VCaP (cell line): ENCODE results near the gene NCOA1.

Experiments
- H3K27ac ChIP-seq: fragments of 450-650 bp; 2 replicates; pipeline ENCODE4 v1.5.1; 2017
- TF ChIP-seq, protein P1 (sequence below): fragments of 450-650 bp; conservative IDR thresholded peaks from 2 replicates; pipeline ENCODE4 v1.5.1; 2017; ENCODE audit warnings: mild to moderate bottlenecking, moderate library complexity

Gene NCOA1

GRCh38 chr2:24497685-24498084 is 6.6 kb downstream of the NCOA1 start:
- TF ChIP-seq, protein P1, sequence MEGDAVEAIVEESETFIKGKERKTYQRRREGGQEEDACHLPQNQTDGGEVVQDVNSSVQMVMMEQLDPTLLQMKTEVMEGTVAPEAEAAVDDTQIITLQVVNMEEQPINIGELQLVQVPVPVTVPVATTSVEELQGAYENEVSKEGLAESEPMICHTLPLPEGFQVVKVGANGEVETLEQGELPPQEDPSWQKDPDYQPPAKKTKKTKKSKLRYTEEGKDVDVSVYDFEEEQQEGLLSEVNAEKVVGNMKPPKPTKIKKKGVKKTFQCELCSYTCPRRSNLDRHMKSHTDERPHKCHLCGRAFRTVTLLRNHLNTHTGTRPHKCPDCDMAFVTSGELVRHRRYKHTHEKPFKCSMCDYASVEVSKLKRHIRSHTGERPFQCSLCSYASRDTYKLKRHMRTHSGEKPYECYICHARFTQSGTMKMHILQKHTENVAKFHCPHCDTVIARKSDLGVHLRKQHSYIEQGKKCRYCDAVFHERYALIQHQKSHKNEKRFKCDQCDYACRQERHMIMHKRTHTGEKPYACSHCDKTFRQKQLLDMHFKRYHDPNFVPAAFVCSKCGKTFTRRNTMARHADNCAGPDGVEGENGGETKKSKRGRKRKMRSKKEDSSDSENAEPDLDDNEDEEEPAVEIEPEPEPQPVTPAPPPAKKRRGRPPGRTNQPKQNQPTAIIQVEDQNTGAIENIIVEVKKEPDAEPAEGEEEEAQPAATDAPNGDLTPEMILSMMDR, result no peak
- H3K27ac ChIP-seq, result no peak overlapping the region

- H3K27ac ChIP-seq, result no peak overlapping the region
- TF ChIP-seq, protein P1, result no peak
Measured at GRCh38 chr2:24498121-24498520, 7.1 kb downstream of the NCOA1 start.

- no peak overlapping the region for H3K27ac ChIP-seq
- TF ChIP-seq, protein P1, result no peak
Measured at GRCh38 chr2:24501813-24502212, 10.8 kb downstream of the NCOA1 start.

- TF ChIP-seq, protein P1, result no peak
- no peak overlapping the region for H3K27ac ChIP-seq
Measured at GRCh38 chr2:24505534-24506275, 14.7 kb downstream of the NCOA1 start.

DNA sequence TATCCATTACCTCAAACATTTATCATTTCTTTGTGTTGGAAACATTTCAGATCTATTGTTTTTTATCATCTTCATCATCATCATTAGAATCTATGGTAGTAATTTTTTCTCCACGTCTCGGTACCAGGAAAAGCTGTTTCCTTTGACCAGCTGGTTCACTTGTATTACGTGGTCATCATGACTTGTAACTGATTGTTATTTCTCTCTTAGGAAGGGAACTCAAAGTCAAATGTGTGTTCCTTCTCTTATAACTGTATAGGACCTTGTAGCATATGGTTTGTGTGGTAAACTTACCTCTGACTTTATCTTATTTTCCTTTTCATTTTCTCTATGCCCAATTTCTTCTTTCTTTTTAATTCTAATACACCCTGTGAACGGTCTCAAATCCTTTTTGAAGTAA is 16.5 kb downstream of the NCOA1 start:
- H3K27ac ChIP-seq, result no peak overlapping the region
- TF ChIP-seq, protein P1, result no peak

DNA sequence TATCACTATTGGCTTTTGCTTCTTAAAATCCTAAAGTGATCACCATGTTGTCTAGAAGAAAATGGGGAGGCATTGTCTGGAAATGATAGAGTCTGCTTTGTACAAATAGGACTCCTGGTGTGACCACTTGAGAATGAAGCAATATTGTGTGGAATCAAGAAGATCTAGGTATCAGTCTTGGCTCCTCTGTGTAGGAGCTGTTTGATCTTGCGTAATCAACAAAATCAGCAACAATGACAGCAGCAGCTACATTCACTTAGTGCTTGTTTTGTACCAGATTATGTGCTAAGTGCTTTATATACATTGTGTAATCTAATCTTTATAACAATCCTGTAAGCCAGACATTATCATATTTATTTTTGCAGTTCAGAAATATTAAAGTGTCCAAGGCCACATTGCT is 17.8 kb downstream of the NCOA1 start:
- TF ChIP-seq, protein P1, result no peak
- H3K27ac ChIP-seq, result no peak overlapping the region

DNA sequence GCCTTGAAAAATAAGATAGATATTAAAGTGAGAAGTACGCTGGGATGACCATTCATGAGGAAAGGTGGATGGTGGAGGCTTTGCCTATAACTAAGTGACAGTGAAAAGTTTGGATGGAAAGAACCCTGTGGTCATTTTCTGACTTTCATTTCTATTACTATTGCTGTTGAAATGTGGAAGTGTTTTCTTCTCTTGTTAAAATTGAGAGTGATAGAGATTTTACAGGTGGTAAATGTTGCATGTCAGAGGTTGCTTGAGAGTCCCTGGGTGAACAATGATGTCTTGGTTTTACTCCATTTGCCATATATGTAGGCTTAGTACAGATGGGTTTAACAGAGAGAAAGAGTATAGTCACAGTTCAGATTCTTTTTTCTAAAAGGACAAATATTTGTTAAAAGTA is 18.4 kb downstream of the NCOA1 start:
- no peak overlapping the region for H3K27ac ChIP-seq
- TF ChIP-seq, protein P1, result no peak
